Naive thymus-derived CD8-positive, alpha-beta T cell (primary cell): Measurements from ENCODE around the gene SP7. TPM values are rescaled to one million over a fixed set of nuclear protein-coding genes. Genes with fewer than 3 reads are reported as not detected.
"Not testable (repeated sequence)": the region's sequence is repeated elsewhere in the genome, so short reads cannot be mapped to it uniquely, and the experiment has no call there.

Source experiments
- ATAC-seq, 2 donors: fragments of 150-1000 bp; cut with Tn5 transposase in 1 of 2; sonication (Bioruptor Pico), chemical (Tn5 transposase) in 1 of 2; 1 replicate in 1 of 2; 2 replicates in 1 of 2; pipeline ENCODE4 v1.10.0; 2021; ENCODE audit warnings: mild to moderate bottlenecking in 2 of 2, moderate library complexity in 2 of 2
- POLR2A ChIA-PET: fragments of 350-600 bp; sonication (Branson Sonifier 250); formaldehyde crosslinking; loops from one replicate; lab custom pipeline; 2021; ENCODE audit warnings: antibody characterized with exemption; lab: Charles Lee
- DNase-seq, 10 donors: peaks; one replicate each; pipeline versions ENCODE4 v3.0.0 to v3.0.0-alpha.2; 2020 to 2022
- H3K27ac Mint-ChIP-seq, 10 donors: one replicate each; pipeline ENCODE4 v1.8.0; 2020 to 2022; ENCODE audit warnings: mild to moderate bottlenecking in 10 of 10, mixed read lengths in 10 of 10, moderate library complexity in 4 of 10, inconsistent platforms in 1 of 10
- H3K27me3 Mint-ChIP-seq, 5 donors: one replicate each; pipeline ENCODE4 v1.8.0; 2021 to 2022; ENCODE audit warnings: mixed read lengths in 5 of 5
- H3K36me3 Mint-ChIP-seq, 3 donors: one replicate each; pipeline ENCODE4 v1.8.0; 2020 to 2022; ENCODE audit warnings: mixed read lengths in 3 of 3, mild to moderate bottlenecking in 2 of 3, inconsistent platforms in 1 of 3
- H3K4me1 Mint-ChIP-seq, 4 donors: one replicate each; pipeline ENCODE4 v1.8.0; 2021 to 2022; ENCODE audit warnings: mixed read lengths in 4 of 4
- H3K4me3 Mint-ChIP-seq, 10 donors: one replicate each; pipeline ENCODE4 v1.8.0; 2020 to 2022; ENCODE audit warnings: mild to moderate bottlenecking in 10 of 10, mixed read lengths in 10 of 10, moderate library complexity in 6 of 10, inconsistent platforms in 1 of 10
- H3K9me3 Mint-ChIP-seq, 9 donors: one replicate each; pipeline ENCODE4 v1.8.0; 2020 to 2022; ENCODE audit warnings: mixed read lengths in 9 of 9, mild to moderate bottlenecking in 3 of 9, inconsistent platforms in 1 of 9, moderate library complexity in 1 of 9
- polyA plus RNA-seq, 3 donors: library from polyadenylated mRNA; unstranded; fragments of 300-500 nt; fragmentation: Illumina TruSeq; gene quantifications; one replicate each; pipeline ENCODE4 v1.2.3, GENCODE V29; 2021
- total RNA-seq, 8 experiments: library from RNA in 2 of 8; stranded (reverse) in 2 of 8; gene quantifications; one replicate each; pipeline ENCODE4 v1.2.3 and lab custom pipeline; 2021 to 2026

Gene SP7
- total and polyA plus RNA-seq, 5 experiments from 2014 or later = 0.05 TPM; not detected in 4

DNA sequence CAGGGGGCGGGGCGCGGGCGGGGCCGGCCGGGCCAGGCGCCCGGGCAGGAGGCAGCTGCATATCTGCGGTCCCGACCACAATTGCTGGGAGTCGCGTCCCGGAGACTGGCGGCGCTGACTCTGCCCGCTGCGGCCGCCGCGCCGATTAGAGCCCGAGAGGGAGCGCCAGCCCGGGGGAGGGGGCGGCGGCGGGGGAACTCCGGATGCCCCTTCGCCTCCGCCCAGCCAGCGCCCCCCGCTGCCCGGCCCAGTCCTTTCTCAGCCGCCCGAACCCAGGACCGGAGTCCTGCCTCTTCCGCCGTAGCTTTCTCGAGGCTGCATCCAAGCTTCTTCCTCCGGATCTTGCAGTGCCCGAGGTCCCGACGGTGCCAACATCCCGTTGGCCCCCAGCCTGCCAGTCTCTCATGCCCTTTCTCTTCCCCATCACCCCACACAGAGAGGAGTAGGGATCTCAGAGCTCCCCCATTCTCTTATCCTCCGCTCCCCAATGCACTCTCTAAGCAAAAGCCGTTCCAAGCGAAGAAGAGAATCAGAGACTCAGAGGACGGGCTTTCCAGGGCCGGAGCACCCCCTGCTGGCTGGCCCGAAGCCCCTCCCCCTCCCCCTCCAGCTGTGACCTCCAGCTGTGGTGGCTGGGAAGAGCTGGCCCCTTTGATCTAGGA lies 8.8 kb upstream of the SP7 start:
- peak overlapping the region; percentile 92 to 100 (median 98) for H3K4me3 Mint-ChIP-seq
- peaks cover 0 to 10% (median 1%) of the 10 kb centered on the region in 5 donors for H3K27me3 Mint-ChIP-seq
- no peaks in the 10 kb centered on the region for H3K36me3 Mint-ChIP-seq
- no peaks in the 10 kb centered on the region for H3K9me3 Mint-ChIP-seq
- ATAC-seq = peak; percentile 67 to 85
- peak; percentile 46 to 85 (median 64) for DNase-seq
- POLR2A ChIA-PET = interaction anchor here (0.6 to 4.6 kb wide), 16 partner anchors 12 to 242 kb away, joined by 3 to 80 read pairs (median 5); partner anchors contain the start of genes AAAS, CSAD, MYG1 and PFDN5
- peak overlapping the region; percentile 84 to 97 (median 92) for H3K27ac Mint-ChIP-seq
- H3K4me1 Mint-ChIP-seq = peaks cover 17 to 25% (median 18%) of the 10 kb centered on the region in 4 donors

DNA sequence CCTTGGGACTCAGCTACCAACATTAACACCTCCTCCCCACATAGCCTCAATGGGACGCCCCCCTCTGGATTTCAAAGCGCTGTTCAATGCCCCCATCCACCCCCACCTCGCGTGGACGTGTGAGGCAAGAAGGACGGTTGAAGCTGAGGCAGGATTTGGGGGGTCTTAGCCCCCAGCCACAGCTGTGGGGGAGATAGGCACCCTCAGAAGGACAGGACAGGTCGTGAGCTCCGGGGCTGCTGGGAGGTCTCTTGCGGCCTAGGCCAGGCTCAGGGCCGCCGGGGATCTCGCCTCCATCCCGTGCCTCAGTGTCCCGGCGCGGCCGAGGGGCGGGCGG lies 8.3 kb upstream of the SP7 start:
- Mint-ChIP-seq H3K9me3 (no peaks in the 10 kb centered on the region), H3K4me3 (peak overlapping the region; percentile 57 to 93 (median 83)), H3K4me1 (peaks cover 17 to 25% (median 18%) of the 10 kb centered on the region in 4 donors), H3K36me3 (no peaks in the 10 kb centered on the region), H3K27me3 (peaks cover 3 to 15% (median 5%) of the 10 kb centered on the region in 5 donors), H3K27ac (peak overlapping the region in 9 of 10 donors; percentile 68 to 97 (median 88))
- ATAC-seq = no peak
- POLR2A ChIA-PET = interaction anchor here (0.6 to 4.6 kb wide), 12 partner anchors 11 to 185 kb away, joined by 3 to 80 read pairs (median 5); partner anchors contain the start of genes AAAS, CSAD, PFDN5 and PRR13
- no peak for DNase-seq

DNA sequence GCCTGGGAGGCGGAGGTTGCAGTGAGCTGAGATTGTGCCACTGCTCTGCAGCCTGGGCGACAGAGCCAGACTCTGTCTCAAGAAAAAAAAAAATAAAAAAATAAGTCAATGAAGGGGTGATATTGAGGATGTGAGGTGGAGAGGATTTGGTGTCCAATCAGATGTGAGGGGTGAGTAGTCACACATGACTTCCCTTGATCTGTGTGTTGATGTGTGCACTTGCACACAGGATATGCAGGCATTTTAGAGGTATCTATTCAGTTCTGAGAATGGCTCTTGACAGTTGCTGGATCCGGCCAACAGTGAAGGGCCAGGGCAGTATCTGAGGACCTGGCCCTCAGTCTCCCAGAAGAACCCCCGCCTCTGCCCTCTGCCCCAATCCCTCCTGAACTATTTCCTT lies 7.8 kb upstream of the SP7 start:
- POLR2A ChIA-PET = interaction anchor here (1.0 to 4.6 kb wide), 5 partner anchors 8 to 97 kb away, joined by 3 to 80 read pairs (median 11); partner anchors contain the start of genes AAAS, PRR13 and SP1
- DNase-seq = peak in 3 of 10 donors; percentile 12 to 44 (median 32)

DNA sequence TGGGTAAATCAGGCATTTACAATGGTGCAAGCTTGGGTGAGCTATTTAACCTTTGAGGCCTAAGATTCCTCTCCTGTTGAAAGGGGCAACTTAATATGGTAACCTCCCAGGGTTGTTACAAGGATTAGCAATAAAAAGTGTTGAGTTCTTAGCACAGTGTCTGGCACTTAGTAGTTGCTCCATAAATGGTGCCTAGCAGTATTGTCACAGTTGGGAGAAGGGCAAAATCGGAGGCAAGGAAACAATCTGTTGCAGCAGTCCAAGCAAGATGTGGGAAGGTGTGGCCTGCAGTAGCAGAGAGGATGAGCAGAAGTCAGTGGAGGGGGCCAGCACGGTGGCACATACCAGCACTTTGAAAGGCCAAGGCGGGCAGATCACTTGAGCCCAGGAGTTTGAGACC lies 7.3 kb upstream of the SP7 start:
- H3K4me1 Mint-ChIP-seq = peaks cover 16 to 25% (median 18%) of the 10 kb centered on the region in 4 donors
- H3K4me3 Mint-ChIP-seq = peak overlapping the region in 9 of 10 donors; percentile 49 to 92 (median 68)
- DNase-seq (no peak), ATAC-seq (no peak)
- H3K27me3 Mint-ChIP-seq = peaks cover 3 to 18% (median 6%) of the 10 kb centered on the region in 5 donors
- POLR2A ChIA-PET = interaction anchor here (1.2 to 4.6 kb wide), 3 partner anchors 9 to 20 kb away, joined by 3 to 80 read pairs (median 11); partner anchors contain the start of gene AAAS
- H3K36me3 Mint-ChIP-seq = no peaks in the 10 kb centered on the region
- peak overlapping the region in 9 of 10 donors; percentile 1 to 94 (median 60) for H3K27ac Mint-ChIP-seq
- no peaks in the 10 kb centered on the region for H3K9me3 Mint-ChIP-seq

More for the DNA sequence above, 7.8 kb upstream of the SP7 start:
- H3K27me3 Mint-ChIP-seq = peaks cover 3 to 15% (median 5%) of the 10 kb centered on the region in 5 donors
- peak overlapping the region; percentile 57 to 93 (median 83) for H3K4me3 Mint-ChIP-seq
- no peaks in the 10 kb centered on the region for H3K9me3 Mint-ChIP-seq
- peak in 1 of 2 donors; percentile 92 for ATAC-seq
- no peaks in the 10 kb centered on the region for H3K36me3 Mint-ChIP-seq
- H3K27ac Mint-ChIP-seq = peak overlapping the region in 9 of 10 donors; percentile 68 to 97 (median 88)
- H3K4me1 Mint-ChIP-seq = peaks cover 17 to 25% (median 18%) of the 10 kb centered on the region in 4 donors

- ATAC-seq = no peak
- POLR2A ChIA-PET = interaction anchor here (1.0 to 1.2 kb wide), 2 partner anchors 15 to 160 kb away, joined by 3 to 4 read pairs; partner anchors contain the start of genes CSAD and ZNF740
- Mint-ChIP-seq H3K27ac (peak overlapping the region in 1 of 10 donors; percentile 16), H3K36me3 (no peaks in the 10 kb centered on the region), H3K4me1 (peaks cover 29 to 34% (median 30%) of the 10 kb centered on the region in 4 donors), H3K9me3 (no peaks in the 10 kb centered on the region), H3K4me3 (no peak overlapping the region), H3K27me3 (peaks cover 20 to 49% (median 26%) of the 10 kb centered on the region in 5 donors)
- DNase-seq = no peak
Observed at GRCh38 chr12:53340398-53340797, 4.2 kb upstream of the SP7 start.

- no peaks in the 10 kb centered on the region for H3K9me3 Mint-ChIP-seq
- ATAC-seq = no peak
- H3K4me1 Mint-ChIP-seq = peaks cover 19 to 22% (median 21%) of the 10 kb centered on the region in 4 donors
- POLR2A ChIA-PET = no interaction called here
- H3K27ac Mint-ChIP-seq = no peak overlapping the region
- H3K27me3 Mint-ChIP-seq = peaks cover 20 to 64% (median 27%) of the 10 kb centered on the region in 5 donors
- no peak for DNase-seq
- H3K36me3 Mint-ChIP-seq = no peaks in the 10 kb centered on the region
- H3K4me3 Mint-ChIP-seq = no peak overlapping the region
Observed at GRCh38 chr12:53338916-53339315, 2.8 kb upstream of the SP7 start.

DNA sequence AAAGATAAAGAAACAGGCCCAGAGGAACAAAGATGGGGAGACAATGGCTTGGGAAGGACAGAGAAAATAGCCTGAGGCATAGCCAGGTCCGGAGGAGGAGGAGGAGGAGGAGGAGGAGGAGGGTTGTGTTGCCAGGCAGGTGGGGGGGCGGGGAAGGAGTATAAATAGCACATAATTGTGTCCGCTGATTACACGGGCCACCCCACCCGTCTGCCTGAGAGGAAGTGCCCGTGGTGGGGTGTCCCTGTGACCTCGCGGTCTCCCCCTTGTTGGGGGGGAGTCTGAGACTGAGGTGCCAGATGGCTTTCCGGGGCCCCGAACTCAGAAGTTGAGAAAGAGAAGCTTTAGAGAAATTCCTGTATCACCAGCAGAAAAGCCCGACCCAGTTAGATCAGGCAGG lies 1.9 kb upstream of the SP7 start:
- peak overlapping the region in 4 of 10 donors; percentile 4 to 42 (median 40) for H3K27ac Mint-ChIP-seq
- H3K4me1 Mint-ChIP-seq = peaks cover 12 to 17% (median 14%) of the 10 kb centered on the region in 4 donors
- peak overlapping the region in 2 of 10 donors; percentile 35 to 55 for H3K4me3 Mint-ChIP-seq
- POLR2A ChIA-PET = no interaction called here
- ATAC-seq (peak in 1 of 2 donors; percentile 82), DNase-seq (no peak)
- no peaks in the 10 kb centered on the region for H3K36me3 Mint-ChIP-seq
- peaks cover 21 to 72% (median 29%) of the 10 kb centered on the region in 5 donors for H3K27me3 Mint-ChIP-seq
- no peaks in the 10 kb centered on the region for H3K9me3 Mint-ChIP-seq

GRCh38 chr12:53334822-53335221 lies 1.3 kb downstream of the SP7 start:
- H3K27ac Mint-ChIP-seq = peak overlapping the region in 1 of 10 donors; percentile 52
- no peak overlapping the region for H3K4me3 Mint-ChIP-seq
- peaks cover 22 to 74% (median 29%) of the 10 kb centered on the region in 5 donors for H3K27me3 Mint-ChIP-seq
- ATAC-seq (no peak), DNase-seq (no peak)
- no peaks in the 10 kb centered on the region for H3K36me3 Mint-ChIP-seq
- POLR2A ChIA-PET = interaction anchor here (0.6 to 1.1 kb wide), 4 partner anchors 10 to 251 kb away, joined by 3 to 4 read pairs (median 4); partner anchors contain the start of gene AAAS
- H3K9me3 Mint-ChIP-seq = no peaks in the 10 kb centered on the region
- H3K4me1 Mint-ChIP-seq = peaks cover 11 to 16% (median 13%) of the 10 kb centered on the region in 4 donors

DNA sequence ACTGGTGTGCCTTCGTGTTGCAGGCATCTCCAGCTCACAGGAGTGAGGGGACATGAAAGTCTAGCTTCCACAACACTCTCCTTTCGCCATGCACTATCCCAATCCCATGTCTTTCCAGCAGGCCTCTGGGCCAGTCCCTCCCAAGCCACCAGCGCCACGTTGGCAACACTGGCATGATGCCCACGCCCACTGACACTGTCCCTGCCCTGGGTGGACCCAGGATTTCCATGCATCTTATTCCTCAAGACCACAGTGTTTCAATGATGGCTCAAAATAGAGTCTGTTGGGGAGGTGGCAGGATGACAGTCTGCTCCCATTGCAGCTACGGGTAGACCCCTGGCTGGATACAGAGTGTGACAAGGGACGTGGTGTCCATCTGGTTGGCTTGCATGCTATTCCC lies 2.3 kb downstream of the SP7 start:
- Mint-ChIP-seq H3K4me1 (peaks cover 11 to 16% (median 13%) of the 10 kb centered on the region in 4 donors), H3K9me3 (no peaks in the 10 kb centered on the region), H3K36me3 (no peaks in the 10 kb centered on the region), H3K27me3 (peaks cover 20 to 71% (median 27%) of the 10 kb centered on the region in 5 donors), H3K4me3 (no peak overlapping the region), H3K27ac (peak overlapping the region in 1 of 10 donors; percentile 65)
- no peak for DNase-seq
- POLR2A ChIA-PET = interaction anchor here (1.2 kb wide), 1 partner anchor 11 kb away, joined by 5 read pairs; no protein-coding TSS in a partner anchor
- ATAC-seq = no peak

GRCh38 chr12:53333289-53333688 lies 2.9 kb downstream of the SP7 start:
- peaks cover 8 to 14% (median 12%) of the 10 kb centered on the region in 4 donors for H3K4me1 Mint-ChIP-seq
- H3K4me3 Mint-ChIP-seq = no peak overlapping the region
- H3K9me3 Mint-ChIP-seq = no peaks in the 10 kb centered on the region
- DNase-seq (no peak), ATAC-seq (no peak)
- POLR2A ChIA-PET = interaction anchor here (0.6 to 1.2 kb wide), 2 partner anchors 12 to 119 kb away, joined by 3 to 5 read pairs; no protein-coding TSS in a partner anchor
- H3K36me3 Mint-ChIP-seq = no peaks in the 10 kb centered on the region
- H3K27me3 Mint-ChIP-seq = peaks cover 18 to 65% (median 24%) of the 10 kb centered on the region in 5 donors
- peak overlapping the region in 1 of 10 donors; percentile 50 for H3K27ac Mint-ChIP-seq

DNA sequence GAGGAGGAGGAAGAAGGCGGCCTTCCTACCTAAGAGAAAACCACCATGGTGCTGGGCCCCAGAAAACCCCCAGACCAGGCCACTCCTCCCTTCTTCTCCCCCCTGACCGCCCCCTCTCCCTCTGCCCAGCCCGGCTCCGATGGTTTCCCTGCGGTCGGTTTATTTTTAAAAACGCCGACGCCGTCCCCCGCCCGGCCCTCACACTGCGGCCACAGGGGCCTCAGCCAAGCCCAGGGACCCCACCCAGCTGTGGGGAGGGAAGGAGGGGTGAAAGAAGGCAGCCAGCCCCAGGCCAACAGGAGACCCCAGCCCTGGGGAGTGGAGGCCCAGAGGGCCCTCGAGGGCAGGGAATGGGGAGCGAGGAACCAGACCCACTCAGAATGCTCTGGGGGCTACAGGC lies 3.4 kb downstream of the SP7 start:
- H3K9me3 Mint-ChIP-seq = no peaks in the 10 kb centered on the region
- H3K27ac Mint-ChIP-seq = no peak overlapping the region
- DNase-seq (no peak), ATAC-seq (no peak)
- POLR2A ChIA-PET = interaction anchor here (1.2 kb wide), 1 partner anchor 12 kb away, joined by 5 read pairs; no protein-coding TSS in a partner anchor
- H3K4me3 Mint-ChIP-seq = no peak overlapping the region
- peaks cover 14 to 60% (median 20%) of the 10 kb centered on the region in 5 donors for H3K27me3 Mint-ChIP-seq
- no peaks in the 10 kb centered on the region for H3K36me3 Mint-ChIP-seq
- peaks cover 3 to 9% (median 8%) of the 10 kb centered on the region in 4 donors for H3K4me1 Mint-ChIP-seq

- H3K36me3 Mint-ChIP-seq, ATAC-seq, H3K9me3 Mint-ChIP-seq, POLR2A ChIA-PET, DNase-seq: not testable (repeated sequence)
- H3K27ac Mint-ChIP-seq = peak overlapping the region in 1 of 10 donors; percentile 35
- H3K27me3 Mint-ChIP-seq = peaks cover 11 to 56% (median 18%) of the 10 kb centered on the region in 5 donors
- peaks cover 0 to 10% (median 6%) of the 10 kb centered on the region in 4 donors for H3K4me1 Mint-ChIP-seq
- H3K4me3 Mint-ChIP-seq = peak overlapping the region in 1 of 10 donors; percentile 45
Observed at GRCh38 chr12:53332339-53332738, 3.8 kb downstream of the SP7 start.
